Brain microvascular endothelial cell (primary cell): ENCODE measurements around the gene AKR1C4.

ENCODE experiments used
- DNase-seq: peaks from one replicate; pipeline ENCODE4 v3.0.0-alpha.2; 2020
- H3K27ac ChIP-seq: fragments of 250-450 bp; sonication (Bioruptor Pico); 2 replicates; pipeline ENCODE4 v1.5.1; 2020; ENCODE audit warnings: mild to moderate bottlenecking, moderate library complexity
- H3K27me3 ChIP-seq: fragments of 250-450 bp; sonication (Bioruptor Pico); replicated peaks from 2 replicates; pipeline ENCODE4 v1.5.1; 2020; ENCODE audit warnings: mild to moderate bottlenecking
- H3K36me3 ChIP-seq: fragments of 250-450 bp; sonication (Bioruptor Pico); replicated peaks from 2 replicates; pipeline ENCODE4 v1.5.1; 2020; ENCODE audit warnings: mild to moderate bottlenecking
- H3K4me3 ChIP-seq: 2 replicates; pipeline ENCODE4 v1.5.1; 2011; ENCODE audit warnings: low read depth, mild to moderate bottlenecking, control low read depth, low read length, moderate library complexity
- in situ Hi-C: cut with HindIII; loops from 2 replicates; pipeline ENCODE4 v1.10.0; 2017; ENCODE audit warnings: low sequenced_read_pairs, low pct_ligation_motif_present
- TF ChIP-seq, protein P1 (sequence below): IDR thresholded peaks from 2 replicates; pipeline ENCODE4 v1.5.1; 2011; ENCODE audit warnings: low read depth, mild to moderate bottlenecking, moderate library complexity, low read length, control low read depth, inconsistent platforms; ENCODE audit errors: missing control alignments

The AKR1C4 gene

GRCh38 chr10:5259132-5259951, 62.7 kb downstream of the AKR1C4 start:
- H3K27me3 ChIP-seq = no peaks in the 10 kb centered on the region
- no peak for DNase-seq
- no peak overlapping the region for H3K27ac ChIP-seq
- no peaks in the 10 kb centered on the region for H3K36me3 ChIP-seq
- H3K4me3 ChIP-seq = no peak overlapping the region
- in situ Hi-C loops = no loop called here
- TF ChIP-seq, protein P1, sequence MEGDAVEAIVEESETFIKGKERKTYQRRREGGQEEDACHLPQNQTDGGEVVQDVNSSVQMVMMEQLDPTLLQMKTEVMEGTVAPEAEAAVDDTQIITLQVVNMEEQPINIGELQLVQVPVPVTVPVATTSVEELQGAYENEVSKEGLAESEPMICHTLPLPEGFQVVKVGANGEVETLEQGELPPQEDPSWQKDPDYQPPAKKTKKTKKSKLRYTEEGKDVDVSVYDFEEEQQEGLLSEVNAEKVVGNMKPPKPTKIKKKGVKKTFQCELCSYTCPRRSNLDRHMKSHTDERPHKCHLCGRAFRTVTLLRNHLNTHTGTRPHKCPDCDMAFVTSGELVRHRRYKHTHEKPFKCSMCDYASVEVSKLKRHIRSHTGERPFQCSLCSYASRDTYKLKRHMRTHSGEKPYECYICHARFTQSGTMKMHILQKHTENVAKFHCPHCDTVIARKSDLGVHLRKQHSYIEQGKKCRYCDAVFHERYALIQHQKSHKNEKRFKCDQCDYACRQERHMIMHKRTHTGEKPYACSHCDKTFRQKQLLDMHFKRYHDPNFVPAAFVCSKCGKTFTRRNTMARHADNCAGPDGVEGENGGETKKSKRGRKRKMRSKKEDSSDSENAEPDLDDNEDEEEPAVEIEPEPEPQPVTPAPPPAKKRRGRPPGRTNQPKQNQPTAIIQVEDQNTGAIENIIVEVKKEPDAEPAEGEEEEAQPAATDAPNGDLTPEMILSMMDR = no peak

- H3K27ac ChIP-seq = no peak overlapping the region
- in situ Hi-C loops = no loop called here
- TF ChIP-seq, protein P1 = no peak
- no peak for DNase-seq
- no peaks in the 10 kb centered on the region for H3K36me3 ChIP-seq
- H3K27me3 ChIP-seq = no peaks in the 10 kb centered on the region
- H3K4me3 ChIP-seq = no peak overlapping the region
Measured at GRCh38 chr10:5259952-5260578, 63.4 kb downstream of the AKR1C4 start.

DNA sequence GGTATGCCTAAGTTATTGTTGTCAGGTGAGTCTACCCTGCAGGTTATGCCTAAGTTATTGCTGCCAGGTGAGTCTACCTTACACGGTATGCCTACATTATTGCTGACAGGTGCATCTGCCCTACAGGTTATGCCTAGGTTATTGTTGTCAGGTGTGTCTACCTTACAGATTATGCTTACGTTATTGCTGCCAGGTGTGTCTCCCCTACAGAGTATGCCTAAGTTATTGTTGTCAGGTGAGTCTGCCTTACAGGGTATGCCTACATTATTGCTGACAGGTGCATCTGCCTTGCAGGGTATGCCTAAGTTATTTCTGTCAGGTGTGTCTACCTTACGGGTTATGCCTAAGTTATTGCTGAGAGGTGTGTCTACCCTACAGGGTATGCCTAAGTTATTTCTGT, 64.2 kb downstream of the AKR1C4 start:
- no peaks in the 10 kb centered on the region for H3K36me3 ChIP-seq
- no peak overlapping the region for H3K4me3 ChIP-seq
- in situ Hi-C loops = no loop called here
- TF ChIP-seq, protein P1 = no peak
- H3K27ac ChIP-seq = no peak overlapping the region
- no peaks in the 10 kb centered on the region for H3K27me3 ChIP-seq
- no peak for DNase-seq

GRCh38 chr10:5265139-5265538, 68.5 kb downstream of the AKR1C4 start:
- no peaks in the 10 kb centered on the region for H3K27me3 ChIP-seq
- H3K27ac ChIP-seq = no peak overlapping the region
- no peak for DNase-seq
- no peak overlapping the region for H3K4me3 ChIP-seq
- no peaks in the 10 kb centered on the region for H3K36me3 ChIP-seq
- in situ Hi-C loops = no loop called here
- TF ChIP-seq, protein P1 = no peak

- Histone ChIP-seq H3K27ac (no peak overlapping the region), H3K36me3 (no peaks in the 10 kb centered on the region), H3K27me3 (no peaks in the 10 kb centered on the region), H3K4me3 (no peak overlapping the region)
- in situ Hi-C loops = no loop called here
- DNase-seq = no peak
- TF ChIP-seq, protein P1 = no peak
Measured at GRCh38 chr10:5266351-5266750, 69.7 kb downstream of the AKR1C4 start.
